HG03064 (cell line): Measurements from ENCODE around the gene MED14.
A peak's percentile ranks its signal among the peaks of the same experiment; 100 is the strongest.
"Not testable (repeated sequence)": the region's sequence is repeated elsewhere in the genome, so short reads cannot be mapped to it uniquely, and the experiment has no call there.

ENCODE experiments used
- ATAC-seq: cut with Tn5 transposase; IDR thresholded peaks from one replicate; pipeline ENCODE4 v1.9.1; 2021; ENCODE audit warnings: low read depth; ENCODE audit not compliant: unreplicated experiment

Gene MED14

GRCh38 chrX:40735325-40736169 lies at the start of gene MED14:
MED14 (minus strand) TSS chrX:40735542; CDS start chrX:40735412, 130 bp downstream.
- ATAC-seq = peak; percentile 89

GRCh38 chrX:40784516-40785151 lies 49.3 kb upstream of the MED14 start:
- no peak for ATAC-seq

- not testable (repeated sequence) for ATAC-seq
These were observed 47.4 kb upstream of the MED14 start for GRCh38 chrX:40782644-40783259.

GRCh38 chrX:40780951-40781350 lies 45.6 kb upstream of the MED14 start:
- ATAC-seq = no peak

GRCh38 chrX:40780082-40780481 lies 44.7 kb upstream of the MED14 start:
- ATAC-seq = no peak

- no peak for ATAC-seq
These were observed 43.7 kb upstream of the MED14 start for GRCh38 chrX:40778861-40779575.

- no peak for ATAC-seq
These were observed 38.5 kb upstream of the MED14 start for GRCh38 chrX:40773809-40774208.

GRCh38 chrX:40773188-40773587 lies 37.8 kb upstream of the MED14 start:
- no peak for ATAC-seq

GRCh38 chrX:40772290-40772689 lies 36.9 kb upstream of the MED14 start:
- ATAC-seq = no peak

GRCh38 chrX:40761762-40762161 lies 26.4 kb upstream of the MED14 start:
- no peak for ATAC-seq

- ATAC-seq = no peak
These were observed 24.0 kb upstream of the MED14 start for GRCh38 chrX:40759374-40759773.

GRCh38 chrX:40757058-40757457 lies 21.7 kb upstream of the MED14 start:
- no peak for ATAC-seq

- no peak for ATAC-seq
These were observed 20.2 kb upstream of the MED14 start for GRCh38 chrX:40755291-40756249.

GRCh38 chrX:40749681-40750494 lies 14.5 kb upstream of the MED14 start:
- ATAC-seq = no peak

GRCh38 chrX:40748977-40749376 lies 13.6 kb upstream of the MED14 start:
- no peak for ATAC-seq

GRCh38 chrX:40746521-40746920 lies 11.2 kb upstream of the MED14 start:
- ATAC-seq = no peak

GRCh38 chrX:40736170-40736505 lies 796 bp upstream of the MED14 start:
- ATAC-seq = no peak

GRCh38 chrX:40734971-40735324 lies 394 bp downstream of the MED14 start:
- ATAC-seq = no peak

GRCh38 chrX:40733706-40734105 lies 1.6 kb downstream of the MED14 start:
- no peak for ATAC-seq
